OCI-M2 (cell line): ENCODE measurements around the gene TMEM63B.
"Not testable (repeated sequence)": the region's sequence is repeated elsewhere in the genome, so short reads cannot be mapped to it uniquely, and the experiment has no call there.

Experiments
- DNase-seq: peaks from one replicate; lab custom pipeline; 2025; ENCODE audit not compliant: unreplicated experiment; lab: John Stamatoyannopoulos, UW

The TMEM63B gene

GRCh38 chr6:44189257-44189656 lies 61.9 kb downstream of the TMEM63B start:
- DNase-seq: no peak

GRCh38 chr6:44190715-44191114 lies 63.4 kb downstream of the TMEM63B start:
- DNase-seq: no peak

- DNase-seq: no peak
Measured at GRCh38 chr6:44192428-44193041, 65.2 kb downstream of the TMEM63B start.

DNA sequence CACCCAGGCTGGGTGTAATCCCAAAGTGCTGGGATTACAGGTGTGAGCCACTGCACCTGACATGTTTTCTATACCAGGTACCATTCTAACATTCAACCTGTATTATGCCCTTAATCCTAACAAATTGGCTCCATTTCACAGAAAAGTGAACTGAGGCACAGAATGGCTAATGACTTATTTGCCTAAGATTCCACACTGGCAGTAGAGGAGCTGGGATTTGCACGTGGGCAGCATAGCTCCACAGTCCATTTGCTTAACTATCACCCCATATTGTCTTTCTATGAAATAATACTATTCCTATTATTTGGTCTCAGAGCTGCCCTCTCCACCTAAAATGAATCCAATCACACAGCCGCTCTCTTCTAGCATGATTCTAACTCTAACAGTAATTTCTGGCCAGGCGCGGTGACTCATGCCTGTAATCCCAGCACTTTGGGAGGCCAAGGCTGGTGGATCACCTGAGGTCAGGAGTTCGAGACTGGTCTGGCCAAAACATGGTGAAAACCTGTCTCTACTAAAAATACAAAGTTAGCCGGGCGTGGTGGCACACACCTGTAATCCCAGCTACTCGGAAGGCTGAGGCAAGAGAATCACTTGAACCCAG lies 66.1 kb downstream of the TMEM63B start:
- DNase-seq: no peak

GRCh38 chr6:44194326-44194725 lies 67.0 kb downstream of the TMEM63B start:
- DNase-seq: no peak

DNA sequence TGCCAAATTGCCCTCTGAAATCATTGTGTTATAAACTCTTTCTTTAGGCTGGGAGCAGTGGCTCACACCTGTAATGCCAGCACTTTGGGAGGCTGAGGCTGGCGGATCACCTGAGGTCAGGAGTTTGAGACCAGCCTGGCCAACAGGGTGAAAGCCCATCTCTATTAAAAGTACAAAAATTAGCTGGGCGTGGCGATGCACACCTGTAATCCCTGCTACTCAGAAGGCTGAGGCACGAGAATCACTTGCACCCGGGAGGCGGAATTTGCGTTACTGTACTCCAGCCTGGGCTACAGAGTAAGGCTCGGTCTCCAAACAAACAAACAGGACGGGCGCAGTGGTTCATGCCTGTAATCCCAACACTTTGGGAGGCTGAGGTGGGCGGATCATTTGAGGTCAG lies 69.0 kb downstream of the TMEM63B start:
- DNase-seq: not testable (repeated sequence)

- DNase-seq: no peak
Measured at GRCh38 chr6:44198684-44199083, 71.3 kb downstream of the TMEM63B start.

DNA sequence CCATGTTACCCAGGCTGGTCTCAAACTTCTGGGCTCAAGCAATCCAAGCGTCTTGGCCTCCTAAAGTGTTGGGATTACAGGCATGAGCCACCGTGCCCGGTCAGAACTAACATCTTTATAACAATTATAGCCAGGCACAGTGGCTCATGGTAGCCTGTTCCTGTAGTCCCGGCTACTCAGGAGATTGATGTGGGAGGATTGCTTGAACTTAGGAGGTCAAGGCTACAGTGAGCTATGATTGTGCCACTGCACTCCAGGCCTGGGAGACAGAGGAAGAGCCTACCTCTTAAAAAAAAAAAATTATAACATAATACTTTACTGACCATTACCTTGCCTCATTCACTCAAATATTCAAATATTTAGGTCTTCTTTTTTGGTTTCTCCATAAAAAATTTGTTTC lies 72.5 kb downstream of the TMEM63B start:
- DNase-seq: no peak

- no peak for DNase-seq
Measured at GRCh38 chr6:44201200-44201599, 73.8 kb downstream of the TMEM63B start.

DNA sequence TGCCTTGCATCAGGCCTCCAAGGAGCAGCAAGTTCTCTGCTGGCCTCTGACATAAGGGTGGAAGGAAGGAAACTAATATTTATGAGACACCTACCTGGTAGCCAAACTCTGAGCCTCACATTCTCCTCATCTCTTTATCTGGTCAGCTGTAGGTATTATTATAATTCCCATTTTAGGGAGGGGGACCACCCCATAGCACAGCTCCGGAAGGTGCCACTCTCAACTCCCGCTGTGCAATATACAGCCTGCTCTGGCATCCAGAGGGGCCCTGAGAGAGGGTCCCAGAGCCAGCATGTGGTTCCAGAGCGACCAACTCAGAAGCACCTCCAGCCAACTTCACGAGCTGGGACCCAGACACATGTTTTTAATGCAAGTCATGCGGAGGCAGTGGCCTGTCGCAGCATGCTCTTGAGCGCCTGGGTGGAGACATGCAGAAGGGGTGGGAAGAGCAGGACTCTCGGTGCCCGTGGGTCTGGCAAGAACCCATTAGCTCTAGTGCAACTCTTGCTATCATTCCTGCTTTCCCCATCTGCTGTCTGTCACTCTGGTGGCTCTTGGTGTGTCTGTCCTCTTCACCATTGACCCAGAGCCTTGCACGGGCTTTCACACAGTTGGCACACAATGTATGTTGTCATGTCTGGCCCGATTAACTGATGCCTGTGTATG lies 74.4 kb downstream of the TMEM63B start:
- DNase-seq: no peak

- DNase-seq: no peak
Measured at GRCh38 chr6:44202332-44202971, 75.1 kb downstream of the TMEM63B start.

- no peak for DNase-seq
Measured at GRCh38 chr6:44202972-44203750, 75.8 kb downstream of the TMEM63B start.

DNA sequence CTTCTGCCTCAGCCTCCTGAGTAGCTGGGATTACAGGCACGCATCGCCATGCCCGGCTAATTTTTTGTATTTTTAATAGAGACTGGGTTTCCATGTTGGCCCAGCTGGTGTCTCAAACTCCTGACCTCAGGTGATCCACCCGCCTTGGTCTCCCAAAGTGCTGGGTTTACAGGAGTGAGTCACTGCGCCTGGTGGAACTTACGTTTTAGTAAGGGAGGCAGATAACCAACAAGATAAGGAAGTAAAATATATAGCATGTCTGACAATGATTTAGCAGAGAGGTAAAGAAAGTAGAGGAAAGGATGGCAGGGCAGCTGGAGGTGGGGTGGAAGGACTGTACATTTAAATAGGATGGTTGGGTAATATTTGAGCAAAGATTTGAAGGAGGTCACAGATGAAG lies 76.6 kb downstream of the TMEM63B start:
- no peak for DNase-seq
